MG63 (cell line): ENCODE measurements around the gene CD6. TPM values are rescaled to one million over a fixed set of nuclear protein-coding genes. Genes with fewer than 3 reads are reported as not detected.

ENCODE experiments used
- DNase-seq: peaks from one replicate; pipeline ENCODE4 v3.0.0-alpha.2; 2020
- H3K27me3 ChIP-seq: fragments of 250-450 bp; sonication (Bioruptor Pico); 2 replicates; pipeline ENCODE4 v1.5.1; 2020; ENCODE audit warnings: mild to moderate bottlenecking, moderate library complexity
- H3K36me3 ChIP-seq: fragments of 250-450 bp; sonication (Bioruptor Pico); 2 replicates; pipeline ENCODE4 v1.5.1; 2020; ENCODE audit warnings: mild to moderate bottlenecking, moderate library complexity
- H3K4me3 ChIP-seq: fragments of 250-450 bp; sonication (Bioruptor Pico); 2 replicates; pipeline ENCODE4 v1.5.1; 2020; ENCODE audit warnings: mild to moderate bottlenecking, moderate library complexity
- H3K9me3 ChIP-seq: fragments of 250-450 bp; sonication (Bioruptor Pico); 2 replicates; pipeline ENCODE4 v1.5.1; 2020; ENCODE audit warnings: mild to moderate bottlenecking, moderate library complexity
- total RNA-seq: library from RNA; depleted of rRNA; stranded (reverse); fragments of >200 nt; shearing (Covaris generic); gene quantifications from 2 replicates; pipeline ENCODE4 v1.2.3, GENCODE V29; 2014; ENCODE audit warnings: low replicate concordance; rRNA removed

Gene CD6
- not detected in 2 replicates for total RNA-seq

DNA sequence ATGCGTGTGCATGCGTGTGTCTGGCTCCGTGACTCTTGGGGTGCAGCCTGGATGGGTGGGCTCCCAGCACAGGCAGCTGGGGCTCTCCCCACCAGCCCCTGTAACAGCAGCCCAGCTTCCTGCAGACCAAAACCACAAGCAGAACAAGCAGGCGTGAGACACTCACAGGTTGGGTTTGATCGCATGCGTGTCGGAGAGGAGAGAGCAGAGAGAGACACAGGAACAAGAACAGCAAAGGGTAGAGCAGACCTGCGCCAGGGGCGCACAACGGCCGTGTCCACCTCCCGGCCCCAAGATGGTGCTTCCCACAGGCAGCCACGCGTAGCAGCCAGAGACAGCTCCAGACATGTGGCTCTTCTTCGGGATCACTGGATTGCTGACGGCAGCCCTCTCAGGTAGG is at the start of gene CD6:
CD6 (plus strand) TSS at position 161 of the 400 bp plus-strand sequence; CDS start at position 347, 186 bp downstream.
- no peak for DNase-seq
- Histone ChIP-seq H3K27me3 (no peaks in the 10 kb centered on the region), H3K9me3 (peaks cover 12% of the 10 kb centered on the region), H3K36me3 (no peaks in the 10 kb centered on the region), H3K4me3 (no peak within 1 kb of the TSS)

GRCh38 chr11:60921777-60922335 is 49.6 kb upstream of the CD6 start:
- DNase-seq: no peak
- no peaks in the 10 kb centered on the region for H3K9me3 ChIP-seq
- H3K27me3 ChIP-seq: no peaks in the 10 kb centered on the region
- H3K4me3 ChIP-seq: no peak overlapping the region
- H3K36me3 ChIP-seq: peaks cover 15% of the 10 kb centered on the region

- Histone ChIP-seq H3K4me3 (no peak overlapping the region), H3K36me3 (peaks cover 12% of the 10 kb centered on the region), H3K27me3 (no peaks in the 10 kb centered on the region), H3K9me3 (no peaks in the 10 kb centered on the region)
- no peak for DNase-seq
Measured at GRCh38 chr11:60922906-60923305, 48.6 kb upstream of the CD6 start.

GRCh38 chr11:60923326-60923725 is 48.2 kb upstream of the CD6 start:
- no peaks in the 10 kb centered on the region for H3K27me3 ChIP-seq
- no peak overlapping the region for H3K4me3 ChIP-seq
- H3K9me3 ChIP-seq: no peaks in the 10 kb centered on the region
- DNase-seq: no peak
- H3K36me3 ChIP-seq: peaks cover 12% of the 10 kb centered on the region

DNA sequence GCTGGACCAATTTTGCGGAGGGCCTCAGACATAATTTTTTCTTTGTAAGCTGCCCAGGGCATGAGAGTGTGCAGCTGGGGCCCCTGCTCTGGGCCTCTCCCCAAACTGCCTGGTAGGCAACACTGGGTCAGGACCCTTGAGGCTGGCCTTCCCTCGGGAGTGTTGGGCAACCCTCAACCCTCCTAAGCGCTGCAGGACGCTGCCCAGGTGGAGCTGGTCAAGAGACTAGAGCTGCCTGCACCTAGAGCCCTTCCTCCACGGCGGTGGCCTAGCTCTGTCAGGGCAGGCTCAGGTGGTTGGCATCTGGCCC is 47.7 kb upstream of the CD6 start:
- H3K9me3 ChIP-seq: no peaks in the 10 kb centered on the region
- H3K36me3 ChIP-seq: peaks cover 12% of the 10 kb centered on the region
- peak overlapping the region; percentile 51 for H3K4me3 ChIP-seq
- no peak for DNase-seq
- no peaks in the 10 kb centered on the region for H3K27me3 ChIP-seq

DNA sequence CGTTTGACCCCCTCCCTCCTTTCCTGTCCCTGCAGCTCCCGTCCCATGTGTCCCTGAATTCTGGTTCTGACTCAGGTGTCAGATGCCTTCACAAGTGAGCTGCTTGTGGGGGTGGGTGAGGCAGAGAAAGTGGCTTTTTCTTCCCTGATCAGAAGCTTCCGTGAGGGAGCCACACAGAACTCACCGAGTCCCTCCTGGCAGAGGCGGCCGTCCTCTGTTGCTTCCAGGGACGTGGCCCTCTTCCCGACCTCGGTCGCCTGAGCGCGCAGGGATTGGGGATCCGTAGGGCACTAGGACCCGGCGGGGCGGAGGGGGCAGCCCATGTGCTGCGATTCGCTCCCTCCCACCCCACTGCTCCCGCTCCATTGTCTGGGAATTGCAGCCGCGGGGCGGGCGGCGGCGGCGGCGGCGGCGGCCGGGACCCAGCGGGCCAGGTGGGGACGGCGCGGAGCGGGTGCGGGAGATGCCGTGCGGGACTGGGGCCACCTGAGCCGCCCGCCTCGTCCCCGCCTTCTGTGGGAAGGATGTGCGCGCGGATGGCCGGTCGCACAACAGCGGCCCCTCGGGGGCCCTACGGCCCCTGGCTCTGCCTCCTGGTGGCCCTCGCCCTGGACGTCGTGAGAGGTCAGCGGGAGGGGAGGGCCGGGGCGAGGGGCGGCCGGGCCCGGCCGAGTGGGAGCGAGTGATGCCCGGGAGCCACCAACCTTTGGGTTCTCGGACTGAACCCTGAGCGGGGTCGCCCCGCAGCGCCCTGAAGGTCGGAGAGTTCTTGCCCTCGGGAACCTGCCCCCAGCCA is 47.2 kb upstream of the CD6 start, which contains the start of gene TMEM132A:
TMEM132A (plus strand) TSS at position 351 of the 796 bp plus-strand sequence; CDS start at position 525, 174 bp downstream.
- peak; percentile 75 for DNase-seq
- Histone ChIP-seq H3K9me3 (no peaks in the 10 kb centered on the region), H3K36me3 (peaks cover 12% of the 10 kb centered on the region)

GRCh38 chr11:60924906-60925853 is 46.3 kb upstream of the CD6 start:
- H3K36me3 ChIP-seq: peaks cover 8% of the 10 kb centered on the region
- peak overlapping the region; percentile 51 for H3K4me3 ChIP-seq
- no peaks in the 10 kb centered on the region for H3K9me3 ChIP-seq
- no peaks in the 10 kb centered on the region for H3K27me3 ChIP-seq
- DNase-seq: no peak

More for the DNA sequence above, 47.2 kb upstream of the CD6 start, which contains the start of gene TMEM132A:
- Histone ChIP-seq H3K27me3 (no peaks in the 10 kb centered on the region), H3K4me3 (peak within 1 kb of the TSS; percentile 51)

DNA sequence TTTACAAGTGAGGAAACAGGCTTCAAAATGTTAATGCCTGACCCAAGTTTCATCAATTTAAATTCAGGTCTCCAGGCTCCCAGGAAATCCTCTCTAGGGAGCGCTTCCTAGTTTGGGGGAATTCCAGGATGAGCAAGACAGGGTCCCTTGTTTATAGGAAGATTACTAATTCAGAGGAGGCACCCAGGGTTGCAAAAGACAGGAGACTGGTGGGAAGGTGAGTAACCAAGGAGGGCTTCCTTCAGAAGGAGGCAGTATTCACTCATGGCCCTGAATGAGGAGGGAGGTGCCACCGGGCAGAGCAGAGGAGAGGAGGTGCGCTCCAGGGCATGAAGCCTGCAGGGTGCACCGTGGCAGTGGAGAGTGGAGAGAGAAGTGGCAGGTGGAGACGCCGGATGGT is 45.6 kb upstream of the CD6 start:
- Histone ChIP-seq H3K27me3 (no peaks in the 10 kb centered on the region), H3K4me3 (no peak overlapping the region), H3K9me3 (no peaks in the 10 kb centered on the region), H3K36me3 (peaks cover under 1% of the 10 kb centered on the region)
- DNase-seq: peak; percentile 39

DNA sequence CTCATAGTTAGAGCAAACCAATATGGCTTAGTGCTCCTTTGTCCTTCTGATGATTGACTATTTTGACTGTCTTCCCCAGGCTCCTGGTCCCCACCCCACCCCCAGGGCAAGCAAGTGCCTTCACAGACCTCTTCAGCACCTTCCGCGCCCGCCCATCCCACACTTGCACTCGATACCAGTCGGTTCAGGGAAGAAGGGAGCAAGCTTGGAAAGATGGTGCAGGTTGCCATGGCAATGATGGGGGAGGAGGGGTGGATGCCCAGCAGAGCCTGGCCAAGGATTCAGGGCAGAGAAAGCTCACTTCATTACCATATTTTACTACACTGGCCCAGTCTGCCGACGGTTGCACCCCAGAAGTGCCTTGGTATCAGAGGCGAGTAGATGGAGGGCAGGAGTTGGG is 45.0 kb upstream of the CD6 start:
- no peaks in the 10 kb centered on the region for H3K27me3 ChIP-seq
- DNase-seq: no peak
- no peaks in the 10 kb centered on the region; the same call in 1 of the 2 replicates for H3K36me3 ChIP-seq
- H3K4me3 ChIP-seq: no peak overlapping the region
- H3K9me3 ChIP-seq: no peaks in the 10 kb centered on the region

DNA sequence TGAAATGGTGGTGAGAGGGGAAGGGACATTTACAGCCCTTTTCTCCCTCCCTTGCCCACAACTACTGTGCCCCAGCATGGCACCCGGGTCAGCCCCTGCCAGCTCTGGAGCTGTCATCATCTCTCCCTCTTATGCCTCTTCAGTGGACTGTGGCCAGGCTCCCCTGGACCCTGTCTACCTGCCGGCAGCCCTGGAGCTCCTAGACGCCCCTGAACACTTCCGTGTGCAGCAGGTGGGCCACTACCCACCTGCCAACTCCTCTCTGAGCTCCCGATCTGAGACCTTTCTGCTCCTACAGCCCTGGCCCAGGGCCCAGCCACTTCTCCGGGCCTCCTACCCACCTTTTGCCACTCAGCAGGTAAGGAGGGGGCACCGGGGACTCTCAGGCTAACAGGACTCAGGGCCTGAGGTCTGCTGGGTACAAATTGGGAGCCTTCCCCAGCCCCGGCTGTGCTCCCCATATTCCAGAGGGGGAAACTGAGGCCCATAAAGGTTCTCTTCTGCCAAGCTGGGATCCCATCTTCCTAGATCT is 44.4 kb upstream of the CD6 start:
- Histone ChIP-seq H3K27me3 (no peaks in the 10 kb centered on the region), H3K36me3 (no peaks in the 10 kb centered on the region; the same call in 1 of the 2 replicates), H3K9me3 (no peaks in the 10 kb centered on the region), H3K4me3 (no peak overlapping the region)
- no peak for DNase-seq

DNA sequence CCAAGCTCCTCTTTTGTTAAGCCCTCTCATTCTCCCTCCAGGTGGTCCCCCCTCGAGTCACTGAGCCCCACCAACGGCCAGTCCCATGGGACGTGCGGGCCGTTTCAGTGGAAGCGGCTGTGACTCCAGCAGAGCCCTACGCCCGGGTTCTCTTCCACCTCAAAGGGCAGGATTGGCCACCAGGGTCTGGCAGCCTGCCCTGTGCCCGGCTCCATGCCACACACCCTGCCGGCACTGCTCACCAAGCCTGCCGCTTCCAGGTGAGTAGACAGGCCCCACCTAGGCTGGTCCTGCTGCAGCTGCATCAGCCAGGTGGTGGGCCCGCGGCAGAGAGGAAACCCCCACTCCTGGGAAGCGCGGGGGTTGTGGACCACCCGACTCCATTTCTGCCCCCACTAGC is 43.9 kb upstream of the CD6 start:
- Histone ChIP-seq H3K4me3 (no peak overlapping the region), H3K27me3 (no peaks in the 10 kb centered on the region), H3K36me3 (no peaks in the 10 kb centered on the region), H3K9me3 (no peaks in the 10 kb centered on the region)
- DNase-seq: no peak

GRCh38 chr11:60928563-60929001 is 42.9 kb upstream of the CD6 start:
- Histone ChIP-seq H3K36me3 (no peaks in the 10 kb centered on the region), H3K4me3 (no peak overlapping the region)

GRCh38 chr11:60929764-60930163 is 41.7 kb upstream of the CD6 start:
- H3K36me3 ChIP-seq: no peaks in the 10 kb centered on the region
- no peaks in the 10 kb centered on the region for H3K27me3 ChIP-seq
- no peaks in the 10 kb centered on the region for H3K9me3 ChIP-seq
- DNase-seq: no peak
- H3K4me3 ChIP-seq: no peak overlapping the region

More at GRCh38 chr11:60928563-60929001, 42.9 kb upstream of the CD6 start:
- DNase-seq: no peak
- Histone ChIP-seq H3K27me3 (no peaks in the 10 kb centered on the region), H3K9me3 (no peaks in the 10 kb centered on the region)

GRCh38 chr11:60930394-60930793 is 41.1 kb upstream of the CD6 start:
- Histone ChIP-seq H3K9me3 (no peaks in the 10 kb centered on the region), H3K36me3 (no peaks in the 10 kb centered on the region), H3K4me3 (no peak overlapping the region), H3K27me3 (no peaks in the 10 kb centered on the region)
- DNase-seq: no peak

- no peak for DNase-seq
- H3K27me3 ChIP-seq: no peaks in the 10 kb centered on the region
- H3K36me3 ChIP-seq: no peaks in the 10 kb centered on the region
Measured at GRCh38 chr11:60931917-60932316, 39.6 kb upstream of the CD6 start.

GRCh38 chr11:60932605-60933356 is 38.7 kb upstream of the CD6 start:
- Histone ChIP-seq H3K4me3 (no peak overlapping the region), H3K36me3 (no peaks in the 10 kb centered on the region), H3K9me3 (no peaks in the 10 kb centered on the region), H3K27me3 (no peaks in the 10 kb centered on the region)
- no peak for DNase-seq

More at GRCh38 chr11:60931917-60932316, 39.6 kb upstream of the CD6 start:
- Histone ChIP-seq H3K9me3 (no peaks in the 10 kb centered on the region), H3K4me3 (no peak overlapping the region)
